GM23338 (cell line): ENCODE measurements around the gene CHD5. TPM values are rescaled to one million over a fixed set of nuclear protein-coding genes. Genes with fewer than 3 reads are reported as not detected.

Source experiments
- ATAC-seq: fragments of 200-7000 bp; cut with Tn5 transposase; 3 replicates; pipeline ENCODE4 v1.9.1; 2020
- DNase-seq: peaks from one replicate; pipeline ENCODE4 v3.0.0-alpha.2; 2015; ENCODE audit warnings: low spot score
- H2AFZ ChIP-seq: fragments of 200-600 bp; sonication (generic); 2 replicates; pipeline ENCODE4 v1.8.0; 2016; ENCODE audit warnings: antibody characterized with exemption, mild to moderate bottlenecking, moderate library complexity
- H3F3A ChIP-seq: fragments of 200-600 bp; sonication (generic); replicated peaks from 2 replicates; pipeline ENCODE4 v1.8.0; 2017; ENCODE audit warnings: antibody characterized with exemption, mixed run types, low read depth
- H3K27ac ChIP-seq: fragments of 200-600 bp; sonication (generic); 2 replicates; pipeline ENCODE4 v1.6.1; 2016; ENCODE audit warnings: low read depth
- H3K27me3 ChIP-seq: fragments of 200-600 bp; sonication (generic); 2 replicates; pipeline ENCODE4 v1.8.0; 2016; ENCODE audit warnings: mild to moderate bottlenecking, mixed run types, moderate library complexity; ENCODE audit not compliant: insufficient read depth
- H3K36me3 ChIP-seq: fragments of 200-600 bp; sonication (generic); 2 replicates; pipeline ENCODE4 v1.8.0; 2016; ENCODE audit warnings: mild to moderate bottlenecking; ENCODE audit not compliant: insufficient read depth
- H3K4me1 ChIP-seq: fragments of 200-600 bp; sonication (generic); 2 replicates; pipeline ENCODE4 v1.8.0; 2016; ENCODE audit warnings: mild to moderate bottlenecking, moderate library complexity; ENCODE audit not compliant: insufficient read depth
- H3K4me2 ChIP-seq: fragments of 200-600 bp; sonication (generic); 2 replicates; pipeline ENCODE4 v1.7.1; 2017; ENCODE audit warnings: mixed run types
- H3K4me3 ChIP-seq: fragments of 200-600 bp; sonication (generic); 2 replicates; pipeline ENCODE4 v1.6.1; 2016; ENCODE audit warnings: mixed run types
- H3K79me2 ChIP-seq: fragments of 200-600 bp; sonication (generic); replicated peaks from 2 replicates; pipeline ENCODE4 v1.8.0; 2017; ENCODE audit warnings: mild to moderate bottlenecking; ENCODE audit not compliant: insufficient read depth
- H3K9me2 ChIP-seq: fragments of 200-600 bp; sonication (generic); 2 replicates; pipeline ENCODE4 v1.8.0; 2017; ENCODE audit not compliant: insufficient read depth
- H4K20me1 ChIP-seq: fragments of 200-600 bp; sonication (generic); replicated peaks from 2 replicates; pipeline ENCODE4 v1.8.0; 2017; ENCODE audit warnings: mild to moderate bottlenecking; ENCODE audit not compliant: insufficient read depth
- H3K27ac Mint-ChIP-seq: 2 replicates; pipeline ENCODE4 v1.8.0; 2020; ENCODE audit warnings: inconsistent platforms, mild to moderate bottlenecking, moderate library complexity, mixed read lengths
- H3K27me3 Mint-ChIP-seq: 3 replicates; pipeline ENCODE4 v1.8.0; 2022; ENCODE audit warnings: low read depth, mild to moderate bottlenecking, moderate library complexity, mixed read lengths, inconsistent platforms; ENCODE audit not compliant: insufficient read depth, poor library complexity
- H3K36me3 Mint-ChIP-seq: 3 replicates; pipeline ENCODE4 v1.8.0; 2021; ENCODE audit warnings: low read depth, mild to moderate bottlenecking, inconsistent platforms, moderate library complexity, mixed read lengths
- H3K4me1 Mint-ChIP-seq: 3 replicates; pipeline ENCODE4 v1.8.0; 2020; ENCODE audit warnings: mild to moderate bottlenecking, inconsistent platforms, mixed read lengths
- H3K4me3 Mint-ChIP-seq: 3 replicates; pipeline ENCODE4 v1.8.0; 2021; ENCODE audit warnings: moderate library complexity, mild to moderate bottlenecking, inconsistent platforms, mixed read lengths
- H3K9me3 Mint-ChIP-seq: 3 replicates; pipeline ENCODE4 v1.8.0; 2020; ENCODE audit warnings: moderate library complexity, mild to moderate bottlenecking, inconsistent platforms, mixed read lengths
- STAT1 ChIP-seq: IDR thresholded peaks from one replicate; pipeline ENCODE4 v1.6.1; 2016; ENCODE audit warnings: antibody characterized with exemption; ENCODE audit not compliant: unreplicated experiment
- ZNF331 ChIP-seq: fragments of 250-450 bp; sonication (Bioruptor Pico); IDR thresholded peaks from 2 replicates; pipeline ENCODE4 v1.5.0; 2020; ENCODE audit warnings: low read depth, mild to moderate bottlenecking, moderate library complexity
- polyA plus RNA-seq: library from polyadenylated mRNA; unstranded; fragments of >200 nt; fragmentation: Nextera tagmentation; extraction: Ambion mirVana; gene quantifications from 2 replicates; pipeline ENCODE4 v1.2.1, GENCODE V29; 2016
- total RNA-seq: library from RNA; depleted of rRNA; stranded (reverse); fragments of >200 nt; shearing (Covaris generic); gene quantifications from 2 replicates; pipeline ENCODE4 v1.2.3, GENCODE V29; 2014
- TF ChIP-seq, protein P1 (sequence below): fragments of 250-450 bp; sonication (Bioruptor Pico); IDR thresholded peaks from 2 replicates; pipeline ENCODE4 v1.5.0; 2020; ENCODE audit warnings: mild to moderate bottlenecking, moderate library complexity
- TF ChIP-seq, protein P2 (sequence below): IDR thresholded peaks from 2 replicates; pipeline ENCODE4 v1.6.1; 2016; ENCODE audit warnings: antibody characterized with exemption
- TF ChIP-seq, protein P3 (sequence below), 2 experiments: fragments of 200-600 bp in 1 of 2; sonication (generic) in 1 of 2; conservative IDR thresholded peaks; 2 replicates each; pipeline versions ENCODE4 v1.5.1 to v1.6.1; 2016 to 2017; ENCODE audit warnings: antibody characterized with exemption in 2 of 2, low read depth in 2 of 2, mild to moderate bottlenecking in 2 of 2, moderate library complexity in 1 of 2

CHD5 gene
- total and polyA plus RNA-seq, 2 experiments from 2014 or later = 0.32 to 1.0 TPM

DNA sequence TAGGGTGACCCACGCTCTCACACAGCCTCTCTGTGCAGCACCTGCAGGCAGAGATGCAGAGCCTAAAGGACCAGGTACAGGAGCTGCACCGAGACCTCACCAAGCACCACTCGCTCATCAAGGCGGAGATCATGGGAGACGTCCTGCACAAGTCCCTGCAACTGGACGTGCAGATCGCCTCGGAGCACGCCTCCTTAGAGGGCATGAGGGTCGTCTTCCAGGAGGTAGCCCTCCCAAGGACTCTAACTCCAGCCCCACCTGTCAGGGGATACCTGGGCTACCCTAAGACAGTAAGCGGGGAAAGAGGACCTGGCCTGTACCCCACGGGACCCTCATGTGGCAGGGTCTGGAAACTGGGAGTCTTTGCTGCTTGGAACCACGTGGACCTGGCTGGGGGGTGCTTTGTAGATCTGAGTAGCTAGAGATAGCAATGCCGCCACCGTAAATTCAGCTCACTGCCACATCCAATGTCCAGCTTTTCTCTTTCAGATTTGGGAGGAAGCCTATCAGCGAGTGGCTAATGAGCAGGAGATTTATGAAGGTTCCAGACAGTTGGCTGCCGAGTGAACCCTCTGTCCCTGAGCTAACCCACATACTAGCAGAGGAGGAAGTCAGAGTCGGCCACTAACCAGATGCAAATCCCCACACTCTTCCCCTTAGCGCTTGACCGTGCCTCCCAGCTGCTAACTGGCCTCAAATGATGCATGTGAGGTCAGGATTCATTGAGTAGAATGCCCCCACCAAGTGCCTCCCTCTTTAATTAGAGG lies 32.3 kb upstream of the CHD5 start (continued):
- TF ChIP-seq, protein P1, sequence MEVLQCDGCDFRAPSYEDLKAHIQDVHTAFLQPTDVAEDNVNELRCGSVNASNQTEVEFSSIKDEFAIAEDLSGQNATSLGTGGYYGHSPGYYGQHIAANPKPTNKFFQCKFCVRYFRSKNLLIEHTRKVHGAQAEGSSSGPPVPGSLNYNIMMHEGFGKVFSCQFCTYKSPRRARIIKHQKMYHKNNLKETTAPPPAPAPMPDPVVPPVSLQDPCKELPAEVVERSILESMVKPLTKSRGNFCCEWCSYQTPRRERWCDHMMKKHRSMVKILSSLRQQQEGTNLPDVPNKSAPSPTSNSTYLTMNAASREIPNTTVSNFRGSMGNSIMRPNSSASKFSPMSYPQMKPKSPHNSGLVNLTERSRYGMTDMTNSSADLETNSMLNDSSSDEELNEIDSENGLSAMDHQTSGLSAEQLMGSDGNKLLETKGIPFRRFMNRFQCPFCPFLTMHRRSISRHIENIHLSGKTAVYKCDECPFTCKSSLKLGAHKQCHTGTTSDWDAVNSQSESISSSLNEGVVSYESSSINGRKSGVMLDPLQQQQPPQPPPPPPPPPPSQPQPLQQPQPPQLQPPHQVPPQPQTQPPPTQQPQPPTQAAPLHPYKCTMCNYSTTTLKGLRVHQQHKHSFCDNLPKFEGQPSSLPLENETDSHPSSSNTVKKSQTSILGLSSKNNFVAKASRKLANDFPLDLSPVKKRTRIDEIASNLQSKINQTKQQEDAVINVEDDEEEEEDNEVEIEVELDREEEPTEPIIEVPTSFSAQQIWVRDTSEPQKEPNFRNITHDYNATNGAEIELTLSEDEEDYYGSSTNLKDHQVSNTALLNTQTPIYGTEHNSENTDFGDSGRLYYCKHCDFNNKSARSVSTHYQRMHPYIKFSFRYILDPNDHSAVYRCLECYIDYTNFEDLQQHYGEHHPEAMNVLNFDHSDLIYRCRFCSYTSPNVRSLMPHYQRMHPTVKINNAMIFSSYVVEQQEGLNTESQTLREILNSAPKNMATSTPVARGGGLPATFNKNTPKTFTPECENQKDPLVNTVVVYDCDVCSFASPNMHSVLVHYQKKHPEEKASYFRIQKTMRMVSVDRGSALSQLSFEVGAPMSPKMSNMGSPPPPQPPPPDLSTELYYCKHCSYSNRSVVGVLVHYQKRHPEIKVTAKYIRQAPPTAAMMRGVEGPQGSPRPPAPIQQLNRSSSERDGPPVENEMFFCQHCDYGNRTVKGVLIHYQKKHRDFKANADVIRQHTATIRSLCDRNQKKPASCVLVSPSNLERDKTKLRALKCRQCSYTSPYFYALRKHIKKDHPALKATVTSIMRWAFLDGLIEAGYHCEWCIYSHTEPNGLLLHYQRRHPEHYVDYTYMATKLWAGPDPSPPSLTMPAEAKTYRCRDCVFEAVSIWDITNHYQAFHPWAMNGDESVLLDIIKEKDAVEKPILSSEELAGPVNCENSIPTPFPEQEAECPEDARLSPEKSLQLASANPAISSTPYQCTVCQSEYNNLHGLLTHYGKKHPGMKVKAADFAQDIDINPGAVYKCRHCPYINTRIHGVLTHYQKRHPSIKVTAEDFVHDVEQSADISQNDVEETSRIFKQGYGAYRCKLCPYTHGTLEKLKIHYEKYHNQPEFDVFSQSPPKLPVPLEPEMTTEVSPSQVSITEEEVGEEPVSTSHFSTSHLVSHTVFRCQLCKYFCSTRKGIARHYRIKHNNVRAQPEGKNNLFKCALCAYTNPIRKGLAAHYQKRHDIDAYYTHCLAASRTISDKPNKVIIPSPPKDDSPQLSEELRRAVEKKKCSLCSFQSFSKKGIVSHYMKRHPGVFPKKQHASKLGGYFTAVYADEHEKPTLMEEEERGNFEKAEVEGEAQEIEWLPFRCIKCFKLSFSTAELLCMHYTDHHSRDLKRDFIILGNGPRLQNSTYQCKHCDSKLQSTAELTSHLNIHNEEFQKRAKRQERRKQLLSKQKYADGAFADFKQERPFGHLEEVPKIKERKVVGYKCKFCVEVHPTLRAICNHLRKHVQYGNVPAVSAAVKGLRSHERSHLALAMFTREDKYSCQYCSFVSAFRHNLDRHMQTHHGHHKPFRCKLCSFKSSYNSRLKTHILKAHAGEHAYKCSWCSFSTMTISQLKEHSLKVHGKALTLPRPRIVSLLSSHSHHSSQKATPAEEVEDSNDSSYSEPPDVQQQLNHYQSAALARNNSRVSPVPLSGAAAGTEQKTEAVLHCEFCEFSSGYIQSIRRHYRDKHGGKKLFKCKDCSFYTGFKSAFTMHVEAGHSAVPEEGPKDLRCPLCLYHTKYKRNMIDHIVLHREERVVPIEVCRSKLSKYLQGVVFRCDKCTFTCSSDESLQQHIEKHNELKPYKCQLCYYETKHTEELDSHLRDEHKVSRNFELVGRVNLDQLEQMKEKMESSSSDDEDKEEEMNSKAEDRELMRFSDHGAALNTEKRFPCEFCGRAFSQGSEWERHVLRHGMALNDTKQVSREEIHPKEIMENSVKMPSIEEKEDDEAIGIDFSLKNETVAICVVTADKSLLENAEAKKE = no peak
- TF ChIP-seq STAT1 = no peak

DNA sequence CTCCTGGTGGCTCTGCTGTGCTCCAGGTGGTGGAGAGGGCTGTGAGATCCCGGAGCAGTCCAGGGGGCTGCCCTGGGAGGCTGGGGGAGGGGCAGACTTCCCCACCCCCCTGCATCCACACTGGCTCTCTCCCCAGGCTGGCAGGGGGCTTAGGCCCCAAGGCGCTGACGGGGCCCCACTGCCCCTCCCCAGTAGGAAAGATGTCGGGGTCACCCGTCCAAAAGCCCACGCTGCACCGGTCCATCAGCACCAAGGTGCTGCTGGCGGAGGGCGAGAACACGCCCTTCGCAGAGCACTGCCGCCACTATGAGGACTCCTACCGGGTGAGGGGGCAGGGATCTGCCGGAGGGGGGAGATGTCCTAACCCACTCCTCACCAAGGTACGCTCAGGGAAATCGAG lies 31.6 kb upstream of the CHD5 start:
- no peaks in the 10 kb centered on the region; the same call in 2 of the 3 replicates for H3K9me3 Mint-ChIP-seq
- H3K36me3 ChIP-seq = no peaks in the 10 kb centered on the region
- no peaks in the 10 kb centered on the region for H4K20me1 ChIP-seq
- H3K9me2 ChIP-seq = no peaks in the 10 kb centered on the region
- ATAC-seq (no peak), DNase-seq (no peak)
- H3K4me1 ChIP-seq = peaks cover 26% of the 10 kb centered on the region
- H3K27me3 Mint-ChIP-seq = peaks cover 26% of the 10 kb centered on the region
- H3K27ac ChIP-seq = no peak overlapping the region
- peaks cover 19% of the 10 kb centered on the region for H3K4me1 Mint-ChIP-seq
- no peak overlapping the region for H3K4me3 ChIP-seq
- no peak overlapping the region for H3K4me2 ChIP-seq
- 0 out of 2 replicates have a peak, but pooled peaks cover 5% of the 10 kb centered on the region for H3F3A ChIP-seq
- H3K27me3 ChIP-seq = peaks cover 33% of the 10 kb centered on the region
- H2AFZ ChIP-seq = no peak overlapping the region
- H3K36me3 Mint-ChIP-seq = no peaks in the 10 kb centered on the region
- H3K79me2 ChIP-seq = no peaks in the 10 kb centered on the region
- H3K4me3 Mint-ChIP-seq = no peak overlapping the region; the same call in 2 of the 3 replicates
- H3K27ac Mint-ChIP-seq = no peak overlapping the region
- TF ChIP-seq, protein P2, sequence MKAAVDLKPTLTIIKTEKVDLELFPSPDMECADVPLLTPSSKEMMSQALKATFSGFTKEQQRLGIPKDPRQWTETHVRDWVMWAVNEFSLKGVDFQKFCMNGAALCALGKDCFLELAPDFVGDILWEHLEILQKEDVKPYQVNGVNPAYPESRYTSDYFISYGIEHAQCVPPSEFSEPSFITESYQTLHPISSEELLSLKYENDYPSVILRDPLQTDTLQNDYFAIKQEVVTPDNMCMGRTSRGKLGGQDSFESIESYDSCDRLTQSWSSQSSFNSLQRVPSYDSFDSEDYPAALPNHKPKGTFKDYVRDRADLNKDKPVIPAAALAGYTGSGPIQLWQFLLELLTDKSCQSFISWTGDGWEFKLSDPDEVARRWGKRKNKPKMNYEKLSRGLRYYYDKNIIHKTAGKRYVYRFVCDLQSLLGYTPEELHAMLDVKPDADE = no peak
- TF ChIP-seq, protein P3, sequence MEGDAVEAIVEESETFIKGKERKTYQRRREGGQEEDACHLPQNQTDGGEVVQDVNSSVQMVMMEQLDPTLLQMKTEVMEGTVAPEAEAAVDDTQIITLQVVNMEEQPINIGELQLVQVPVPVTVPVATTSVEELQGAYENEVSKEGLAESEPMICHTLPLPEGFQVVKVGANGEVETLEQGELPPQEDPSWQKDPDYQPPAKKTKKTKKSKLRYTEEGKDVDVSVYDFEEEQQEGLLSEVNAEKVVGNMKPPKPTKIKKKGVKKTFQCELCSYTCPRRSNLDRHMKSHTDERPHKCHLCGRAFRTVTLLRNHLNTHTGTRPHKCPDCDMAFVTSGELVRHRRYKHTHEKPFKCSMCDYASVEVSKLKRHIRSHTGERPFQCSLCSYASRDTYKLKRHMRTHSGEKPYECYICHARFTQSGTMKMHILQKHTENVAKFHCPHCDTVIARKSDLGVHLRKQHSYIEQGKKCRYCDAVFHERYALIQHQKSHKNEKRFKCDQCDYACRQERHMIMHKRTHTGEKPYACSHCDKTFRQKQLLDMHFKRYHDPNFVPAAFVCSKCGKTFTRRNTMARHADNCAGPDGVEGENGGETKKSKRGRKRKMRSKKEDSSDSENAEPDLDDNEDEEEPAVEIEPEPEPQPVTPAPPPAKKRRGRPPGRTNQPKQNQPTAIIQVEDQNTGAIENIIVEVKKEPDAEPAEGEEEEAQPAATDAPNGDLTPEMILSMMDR (conservative IDR thresholded peaks at IDR 0.05; ENCODE audit: low read depth in 2 of 2) = no peak
- TF ChIP-seq, protein P1 = no peak
- TF ChIP-seq ZNF331 = no peak
